ENCODE results near the gene NCAM2.

The NCAM2 gene

GRCh38 chr21:21216047-21216446 lies 217.8 kb downstream of the NCAM2 start:
- no peak for DNase-seq (ENCODE audit: low spot score)

DNA sequence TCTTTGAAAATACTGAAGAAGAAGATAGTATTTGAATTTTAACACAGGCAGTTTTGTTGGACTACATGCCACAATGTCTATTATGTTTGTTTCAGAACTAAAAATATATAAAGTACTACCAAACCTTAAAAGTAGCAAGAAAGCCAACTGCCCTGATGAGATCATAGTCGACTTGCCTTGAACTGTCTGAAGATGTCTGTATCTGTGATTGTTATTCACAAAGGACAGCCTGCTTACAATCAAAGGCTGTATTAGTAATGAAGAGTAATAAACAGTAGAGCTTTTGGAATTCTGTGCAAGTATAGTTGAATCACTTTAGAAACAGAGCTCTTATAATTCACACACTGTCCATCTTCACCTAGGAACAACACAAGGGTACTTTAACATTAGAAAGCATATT lies 228.3 kb downstream of the NCAM2 start:
- peak; percentile 15 for DNase-seq (ENCODE audit: low spot score)

- DNase-seq (ENCODE audit: low spot score) = no peak
Observed at GRCh38 chr21:21230672-21231071, 232.5 kb downstream of the NCAM2 start.

- DNase-seq (ENCODE audit: low spot score) = no peak
Observed at GRCh38 chr21:21231913-21232312, 233.7 kb downstream of the NCAM2 start.

DNA sequence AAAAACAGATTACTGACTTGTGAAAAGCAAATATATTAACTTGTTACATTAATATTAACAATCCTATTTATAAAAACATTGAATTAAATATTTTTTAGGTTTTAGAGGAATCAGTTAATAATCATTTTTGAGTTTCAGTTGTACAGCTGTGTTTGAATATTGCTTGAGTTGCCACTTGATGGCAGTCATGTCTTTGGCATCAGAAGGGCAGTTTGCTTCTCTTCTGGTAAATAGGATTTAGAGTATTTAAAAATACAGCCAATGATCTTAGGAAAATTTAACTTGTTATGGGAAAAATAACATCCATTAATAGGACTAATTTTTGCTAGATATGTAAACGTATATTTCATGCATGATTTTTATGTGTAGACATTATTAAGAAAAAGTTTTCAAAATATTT lies 234.1 kb downstream of the NCAM2 start:
- DNase-seq (ENCODE audit: low spot score) = peak; percentile 78

- DNase-seq (ENCODE audit: low spot score) = no peak
Observed at GRCh38 chr21:21233051-21233450, 234.8 kb downstream of the NCAM2 start.

- no peak for DNase-seq (ENCODE audit: low spot score)
Observed at GRCh38 chr21:21236996-21237395, 238.8 kb downstream of the NCAM2 start.

DNA sequence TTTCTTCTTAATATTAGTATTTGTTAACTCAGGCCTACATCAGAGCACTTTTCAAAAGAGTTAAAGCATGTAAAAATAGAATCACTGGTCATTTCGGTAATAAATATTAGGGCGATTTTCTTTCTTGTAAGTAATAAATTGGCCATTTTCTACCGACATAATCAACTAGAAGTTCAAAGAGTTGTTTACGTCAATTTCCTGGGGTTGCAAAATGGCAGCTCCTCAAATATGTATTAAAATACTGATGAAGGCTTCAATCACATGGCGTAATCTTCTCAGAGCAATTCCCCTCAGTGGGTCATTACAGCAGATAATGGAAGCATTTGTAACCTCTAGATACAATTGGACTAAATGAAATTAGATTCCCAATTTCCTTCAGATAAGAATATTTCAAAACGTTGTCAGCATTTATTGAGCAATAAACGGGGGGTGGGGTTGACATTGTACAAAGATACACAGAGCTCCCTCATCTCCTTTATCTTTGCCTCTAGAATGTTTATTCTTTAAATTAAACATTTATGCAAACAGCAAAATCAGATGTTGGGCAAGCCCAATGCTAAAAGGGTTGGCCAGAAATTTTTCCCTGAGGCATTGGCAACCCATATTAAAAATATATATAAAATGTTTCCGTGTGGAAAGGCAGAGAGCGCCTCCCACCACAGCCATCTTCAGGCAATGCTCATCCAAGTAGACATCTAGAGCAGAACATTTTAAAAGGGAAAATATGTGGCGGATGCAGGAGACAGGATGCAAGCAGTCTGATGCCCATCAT lies 240.6 kb downstream of the NCAM2 start:
- DNase-seq (ENCODE audit: low spot score) = no peak

GRCh38 chr21:21241391-21241790 lies 243.2 kb downstream of the NCAM2 start:
- DNase-seq (ENCODE audit: low spot score) = no peak

DNA sequence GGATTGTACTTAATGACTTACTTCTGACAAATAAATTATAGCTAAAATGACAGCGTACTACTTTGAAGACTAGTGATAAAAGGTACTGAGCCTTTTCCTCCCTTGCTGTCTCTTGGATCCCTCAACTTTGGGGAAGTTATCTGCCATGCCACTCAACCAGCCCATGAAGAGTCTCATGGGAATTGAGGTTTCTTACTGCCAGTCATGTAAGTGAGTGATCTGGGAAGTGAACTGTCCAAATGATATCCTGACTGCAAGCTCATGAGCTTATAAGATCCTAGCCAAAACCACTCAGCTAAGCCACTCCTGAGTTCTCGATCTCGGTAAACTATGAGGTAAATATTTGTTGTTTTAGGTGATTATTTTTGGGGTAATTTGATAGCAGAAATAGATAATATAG lies 247.8 kb downstream of the NCAM2 start:
- DNase-seq (ENCODE audit: low spot score) = no peak

GRCh38 chr21:21247424-21247823 lies 249.2 kb downstream of the NCAM2 start:
- no peak for DNase-seq (ENCODE audit: low spot score)

DNA sequence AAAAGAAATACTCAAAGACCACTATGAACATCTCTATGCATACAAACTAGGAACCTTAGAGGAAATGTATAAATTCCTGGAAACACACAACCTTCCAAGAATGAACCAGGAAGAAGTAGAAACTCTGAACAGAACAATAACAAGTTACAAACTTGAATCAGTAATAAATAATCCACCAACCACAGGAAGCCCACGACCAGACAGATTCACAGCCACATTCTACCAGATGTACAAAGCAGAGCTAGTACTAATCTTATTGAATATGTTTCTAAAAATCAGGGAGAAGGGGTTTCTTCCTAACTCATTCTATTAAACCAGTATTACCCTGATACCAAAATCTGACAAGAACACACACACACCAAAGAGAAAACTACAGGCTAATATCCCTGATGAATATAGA lies 263.8 kb downstream of the NCAM2 start:
- DNase-seq (ENCODE audit: low spot score) = no peak

DNA sequence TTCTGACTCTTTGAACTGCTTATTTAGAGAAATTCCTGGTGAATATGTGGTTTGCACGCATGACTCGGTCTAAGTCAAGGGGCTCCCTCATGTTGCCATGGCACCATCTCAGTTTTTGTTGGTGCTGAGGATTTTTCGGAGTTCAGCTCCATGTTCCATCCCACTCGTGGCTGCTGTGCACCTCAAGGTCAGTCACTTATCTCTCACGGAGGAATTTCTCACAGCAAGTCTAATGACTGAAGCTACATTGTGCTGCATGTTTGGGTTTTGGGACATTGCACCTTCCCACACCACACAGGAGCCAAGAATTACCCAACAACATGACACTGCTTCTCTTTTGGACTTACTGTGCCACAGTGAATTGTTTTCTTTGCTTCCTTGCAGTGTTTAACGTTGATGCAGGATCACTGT lies 269.9 kb downstream of the NCAM2 start:
- DNase-seq (ENCODE audit: low spot score) = no peak

DNA sequence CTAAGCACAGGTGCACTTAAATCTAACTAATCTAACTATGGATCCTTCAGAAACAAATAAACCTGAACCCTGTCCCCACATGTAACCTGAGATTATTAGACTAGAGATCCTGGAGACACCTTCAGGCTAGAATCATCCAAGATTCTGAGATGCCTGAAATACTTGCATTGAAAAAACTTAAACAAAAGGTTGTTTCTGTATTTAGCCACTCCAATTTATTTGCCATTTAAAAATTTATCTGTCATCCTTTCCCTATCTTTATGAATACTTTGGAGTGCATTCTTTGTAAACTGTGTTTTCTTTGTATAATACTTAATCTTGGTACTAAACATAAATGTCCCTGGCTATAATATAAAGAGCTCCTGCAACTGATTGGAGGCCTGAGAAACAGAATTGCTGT lies 270.7 kb downstream of the NCAM2 start:
- DNase-seq (ENCODE audit: low spot score) = no peak

DNA sequence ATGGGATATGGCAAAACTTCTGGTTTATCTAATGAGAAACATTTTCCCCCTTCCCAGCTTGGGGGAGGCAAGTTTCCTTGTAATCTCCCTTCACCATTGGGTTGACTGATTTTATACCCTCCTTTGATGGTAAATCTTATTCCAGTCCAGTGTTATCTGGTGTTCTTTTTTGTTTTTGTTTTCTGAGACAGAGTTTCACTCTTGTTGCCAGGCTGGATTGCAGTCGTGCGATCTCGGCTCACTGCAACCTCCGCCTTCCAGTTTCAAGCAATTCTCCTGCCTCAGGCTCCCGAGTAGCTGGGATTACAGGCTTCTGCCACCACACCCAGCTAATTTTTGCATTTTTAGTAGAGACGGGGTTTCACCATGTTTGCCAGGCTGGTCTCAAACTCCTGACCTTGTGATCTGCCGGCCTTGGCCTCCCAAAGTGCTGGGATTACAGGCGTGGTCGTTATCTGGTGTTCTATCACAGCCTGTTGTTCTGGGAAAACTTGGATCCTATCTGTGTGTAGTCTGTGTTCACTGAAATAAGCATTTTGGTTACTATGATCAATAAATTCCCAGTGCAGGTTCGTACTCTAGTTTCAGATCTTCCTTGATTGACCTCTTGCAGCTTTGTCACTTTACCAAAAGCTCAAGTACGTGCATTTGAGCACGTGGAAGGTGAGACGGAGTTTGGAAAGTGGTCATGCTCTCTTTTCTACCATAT lies 281.1 kb downstream of the NCAM2 start:
- DNase-seq (ENCODE audit: low spot score) = no peak

DNA sequence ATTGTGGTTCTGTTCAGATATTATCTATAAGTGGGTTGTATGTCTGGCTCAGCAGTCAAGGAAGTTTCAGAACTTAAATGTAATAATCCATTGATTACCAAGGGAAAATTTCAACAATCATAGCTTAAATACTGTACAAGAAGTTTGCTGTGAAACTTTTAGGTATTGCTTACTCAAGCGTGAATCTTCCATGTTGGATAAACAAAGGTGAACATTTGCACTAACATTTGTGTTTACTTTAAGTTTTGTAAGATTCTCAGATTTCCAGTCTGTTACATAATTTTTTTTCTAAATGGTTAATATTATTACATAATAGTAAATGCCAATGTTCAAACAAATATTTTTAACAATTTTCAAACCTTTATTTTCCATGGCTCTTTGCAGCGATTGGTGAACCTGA lies 285.6 kb downstream of the NCAM2 start:
- DNase-seq (ENCODE audit: low spot score) = no peak

GRCh38 chr21:21286170-21286798 lies 288.1 kb downstream of the NCAM2 start:
- DNase-seq (ENCODE audit: low spot score) = no peak

- no peak for DNase-seq (ENCODE audit: low spot score)
Observed at GRCh38 chr21:21290751-21291150, 292.5 kb downstream of the NCAM2 start.

DNA sequence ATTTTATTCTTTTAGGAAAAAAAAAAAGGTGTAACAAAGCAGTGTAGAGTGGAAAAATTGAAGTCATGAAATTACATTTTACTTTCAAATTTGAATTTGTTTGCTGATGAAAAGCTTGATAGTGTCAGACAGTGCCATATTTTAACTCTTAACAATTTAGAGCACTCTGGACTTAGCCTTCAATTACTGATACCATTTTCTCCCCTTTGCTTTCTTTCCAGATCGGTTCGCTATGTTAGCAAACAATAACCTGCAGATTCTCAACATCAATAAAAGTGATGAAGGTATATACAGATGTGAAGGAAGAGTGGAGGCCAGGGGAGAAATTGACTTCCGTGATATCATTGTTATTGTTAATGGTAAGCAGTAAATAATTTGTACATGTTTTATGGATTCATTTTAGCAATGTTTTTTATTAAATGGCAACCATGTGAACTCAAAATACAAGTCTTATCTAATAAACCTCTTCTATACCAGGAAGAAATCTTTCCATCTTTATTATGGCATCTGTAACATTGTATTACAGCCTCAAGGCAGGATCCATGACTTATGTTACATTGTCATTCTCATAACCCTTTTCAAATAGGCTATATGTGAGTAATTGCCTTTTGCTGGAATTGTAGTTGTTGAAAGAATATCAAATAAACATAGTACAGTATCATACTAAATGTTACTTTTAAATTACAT lies 293.8 kb downstream of the NCAM2 start:
- DNase-seq (ENCODE audit: low spot score) = no peak

- no peak for DNase-seq (ENCODE audit: low spot score)
Observed at GRCh38 chr21:21295303-21295702, 297.1 kb downstream of the NCAM2 start.

GRCh38 chr21:21297211-21297610 lies 299.0 kb downstream of the NCAM2 start:
- DNase-seq (ENCODE audit: low spot score) = no peak

- no peak for DNase-seq (ENCODE audit: low spot score)
Observed at GRCh38 chr21:21301013-21301412, 302.8 kb downstream of the NCAM2 start.

DNA sequence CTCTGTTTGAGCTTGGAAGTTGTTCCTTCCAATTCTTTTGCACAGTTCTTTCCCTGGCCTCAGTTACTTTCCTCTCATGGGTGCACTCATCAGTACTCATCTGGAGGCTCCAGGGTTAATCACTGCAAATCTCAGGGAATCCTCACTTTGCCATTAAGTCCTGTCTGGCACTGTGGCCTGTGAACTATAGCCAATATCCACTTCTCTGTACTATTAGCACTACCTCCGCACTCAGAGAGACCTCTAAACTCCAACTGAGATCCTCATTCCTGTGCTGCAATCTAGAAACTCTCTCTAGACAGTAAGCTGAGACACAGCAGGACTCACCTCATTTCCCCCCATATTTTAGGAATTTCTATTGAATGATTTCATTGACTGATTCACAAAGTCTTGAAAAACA lies 311.3 kb downstream of the NCAM2 start:
- no peak for DNase-seq (ENCODE audit: low spot score)
